Kidney epithelial cell (primary cell): ENCODE results near the gene SPATA22. TPM values are rescaled to one million over a fixed set of nuclear protein-coding genes. Genes with fewer than 3 reads are reported as not detected.

ENCODE experiments used
- DNase-seq: peaks from one replicate; pipeline ENCODE4 v3.0.0-alpha.2; 2010; ENCODE audit warnings: low read depth
- H3K27me3 ChIP-seq: 2 replicates; pipeline ENCODE4 v1.6.0; 2011; ENCODE audit warnings: low read length; ENCODE audit not compliant: control insufficient read depth, insufficient read depth
- H3K36me3 ChIP-seq: 2 replicates; pipeline ENCODE4 v1.5.1; 2011; ENCODE audit warnings: low read length; ENCODE audit not compliant: control insufficient read depth, insufficient read depth
- H3K4me3 ChIP-seq: 2 replicates; pipeline ENCODE4 v1.5.1; 2011; ENCODE audit warnings: low read depth, mild to moderate bottlenecking, control low read depth, low read length
- total RNA-seq: library from RNA; depleted of rRNA; stranded (reverse); fragments of >200 nt; gene quantifications from 2 replicates; pipeline ENCODE4 v1.2.3, GENCODE V29; 2015
- TF ChIP-seq, protein P1 (sequence below): IDR thresholded peaks from 2 replicates; pipeline ENCODE4 v1.5.1; 2011; ENCODE audit warnings: mild to moderate bottlenecking, moderate library complexity, low read length, control low read depth, inconsistent platforms; ENCODE audit not compliant: insufficient read depth, poor library complexity, severe bottlenecking

Gene SPATA22
- total RNA-seq, 1 donor from 2014 or later, result not detected

DNA sequence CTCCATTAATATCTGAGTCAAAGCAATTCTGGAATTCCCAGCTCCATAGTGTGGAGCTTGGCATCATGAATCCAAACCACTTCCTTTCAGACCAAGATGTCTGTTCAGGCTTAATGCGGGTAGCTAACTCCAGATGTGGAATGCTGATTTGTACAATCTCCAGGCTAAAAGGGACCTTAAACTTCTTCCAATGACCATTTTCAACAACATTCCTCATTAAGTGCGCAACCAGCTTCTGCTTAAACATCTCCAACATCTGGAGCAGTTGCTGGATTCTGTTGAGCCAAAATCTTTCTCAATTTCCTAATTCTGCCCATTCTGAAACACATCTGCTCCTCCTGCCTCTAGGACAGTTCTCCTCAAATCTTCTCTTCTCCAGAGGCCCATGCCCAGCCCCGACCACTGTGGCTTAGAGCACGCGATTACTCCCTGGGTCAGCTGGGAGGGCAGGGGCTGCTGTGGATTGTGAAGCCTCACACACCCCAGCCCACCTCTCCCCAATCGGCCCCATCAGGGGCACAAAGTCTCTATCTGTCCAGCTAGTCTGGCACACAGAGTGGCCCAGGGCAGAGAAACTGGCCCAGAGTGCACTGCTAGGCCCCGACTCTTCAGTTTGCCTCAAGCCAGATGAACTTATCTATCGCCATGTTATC lies 40.4 kb upstream of the SPATA22 start:
- H3K36me3 ChIP-seq, result no peaks in the 10 kb centered on the region
- no peak for DNase-seq

DNA sequence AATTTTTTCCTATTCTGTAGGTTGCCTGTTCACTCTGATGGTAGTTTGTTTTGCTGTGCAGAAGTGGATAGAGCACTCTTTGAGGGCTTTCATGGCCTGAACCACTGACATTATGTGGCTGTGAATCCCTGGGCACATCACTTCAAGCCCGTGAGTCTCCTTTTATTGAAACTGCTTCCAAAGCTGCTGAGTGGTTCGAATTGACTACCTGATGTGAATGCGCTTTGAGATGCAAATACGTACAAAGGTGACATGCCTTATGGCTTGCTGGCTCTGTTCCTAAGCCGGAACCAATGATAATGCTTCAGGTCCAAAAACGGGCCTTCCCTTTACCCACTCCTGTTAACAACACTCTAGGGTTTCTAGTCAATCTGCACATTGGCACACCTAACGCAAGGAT lies 38.5 kb upstream of the SPATA22 start:
- DNase-seq, result no peak
- no peaks in the 10 kb centered on the region for H3K27me3 ChIP-seq
- no peak overlapping the region for H3K4me3 ChIP-seq
- no peaks in the 10 kb centered on the region for H3K36me3 ChIP-seq
- TF ChIP-seq, protein P1, sequence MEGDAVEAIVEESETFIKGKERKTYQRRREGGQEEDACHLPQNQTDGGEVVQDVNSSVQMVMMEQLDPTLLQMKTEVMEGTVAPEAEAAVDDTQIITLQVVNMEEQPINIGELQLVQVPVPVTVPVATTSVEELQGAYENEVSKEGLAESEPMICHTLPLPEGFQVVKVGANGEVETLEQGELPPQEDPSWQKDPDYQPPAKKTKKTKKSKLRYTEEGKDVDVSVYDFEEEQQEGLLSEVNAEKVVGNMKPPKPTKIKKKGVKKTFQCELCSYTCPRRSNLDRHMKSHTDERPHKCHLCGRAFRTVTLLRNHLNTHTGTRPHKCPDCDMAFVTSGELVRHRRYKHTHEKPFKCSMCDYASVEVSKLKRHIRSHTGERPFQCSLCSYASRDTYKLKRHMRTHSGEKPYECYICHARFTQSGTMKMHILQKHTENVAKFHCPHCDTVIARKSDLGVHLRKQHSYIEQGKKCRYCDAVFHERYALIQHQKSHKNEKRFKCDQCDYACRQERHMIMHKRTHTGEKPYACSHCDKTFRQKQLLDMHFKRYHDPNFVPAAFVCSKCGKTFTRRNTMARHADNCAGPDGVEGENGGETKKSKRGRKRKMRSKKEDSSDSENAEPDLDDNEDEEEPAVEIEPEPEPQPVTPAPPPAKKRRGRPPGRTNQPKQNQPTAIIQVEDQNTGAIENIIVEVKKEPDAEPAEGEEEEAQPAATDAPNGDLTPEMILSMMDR, result no peak

More for the DNA sequence above, 40.4 kb upstream of the SPATA22 start:
- no peaks in the 10 kb centered on the region for H3K27me3 ChIP-seq
- H3K4me3 ChIP-seq, result no peak overlapping the region
- TF ChIP-seq, protein P1, result no peak

DNA sequence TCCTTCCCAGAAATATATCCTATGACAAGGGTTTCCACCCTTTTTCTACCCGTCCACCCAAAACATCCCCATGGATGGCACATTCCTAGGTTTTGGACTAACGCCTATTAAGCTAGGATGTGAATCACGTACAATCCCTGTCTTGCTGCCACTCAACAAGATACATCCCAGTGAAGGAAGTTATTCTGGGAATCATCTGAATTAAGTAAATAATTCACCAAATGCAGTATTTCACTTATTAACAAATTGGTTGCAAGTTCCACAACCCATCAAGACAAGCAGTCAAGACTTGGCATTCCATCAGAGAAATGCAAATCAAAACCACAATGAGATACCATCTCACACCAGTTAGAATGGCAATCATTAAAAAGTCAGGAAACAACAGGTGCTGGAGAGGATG lies 36.2 kb upstream of the SPATA22 start:
- H3K36me3 ChIP-seq, result no peaks in the 10 kb centered on the region
- DNase-seq, result no peak
- no peak overlapping the region for H3K4me3 ChIP-seq
- H3K27me3 ChIP-seq, result no peaks in the 10 kb centered on the region
- TF ChIP-seq, protein P1, result no peak

DNA sequence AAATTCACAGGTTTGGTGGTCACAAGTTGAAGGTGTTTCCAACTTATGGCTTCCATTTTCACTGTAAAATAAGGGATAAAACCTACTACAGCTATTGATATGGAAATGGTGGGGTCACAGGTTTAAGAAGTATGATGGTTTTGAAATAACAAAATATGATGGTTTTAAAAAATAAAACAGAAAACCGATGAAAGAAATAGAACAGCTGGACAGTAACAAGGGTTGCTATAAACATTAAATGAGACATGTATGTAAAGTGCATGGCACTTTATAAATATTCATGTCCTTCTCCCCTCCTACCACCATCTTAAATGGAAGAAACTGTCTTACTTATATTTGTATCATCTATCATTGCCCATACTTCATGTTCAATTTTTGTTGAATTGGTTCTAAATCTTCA lies 35.5 kb upstream of the SPATA22 start:
- Histone ChIP-seq H3K27me3 (no peaks in the 10 kb centered on the region), H3K36me3 (no peaks in the 10 kb centered on the region), H3K4me3 (no peak overlapping the region)
- no peak for DNase-seq
- TF ChIP-seq, protein P1, result no peak

DNA sequence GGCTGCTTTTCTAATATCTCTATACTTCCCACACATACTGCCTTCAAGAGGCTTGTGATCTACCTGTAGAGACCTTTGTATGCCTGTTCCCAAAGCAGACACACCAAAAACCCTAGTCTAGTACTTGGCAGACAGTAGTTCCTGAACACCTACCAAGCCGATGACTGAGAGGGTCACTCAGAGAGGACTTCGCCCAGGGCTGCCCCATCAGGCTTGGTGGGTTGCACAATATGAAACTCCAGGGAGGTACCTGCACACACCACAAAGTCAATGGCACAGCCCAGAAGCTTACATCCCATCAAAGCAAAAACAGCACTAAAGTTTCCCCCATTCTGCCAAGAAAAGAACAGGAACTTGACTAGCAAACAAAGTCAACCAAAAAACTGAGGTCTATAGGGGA lies 34.4 kb upstream of the SPATA22 start:
- H3K4me3 ChIP-seq, result no peak overlapping the region
- H3K36me3 ChIP-seq, result no peaks in the 10 kb centered on the region
- no peaks in the 10 kb centered on the region for H3K27me3 ChIP-seq
- TF ChIP-seq, protein P1, result no peak
- DNase-seq, result no peak

DNA sequence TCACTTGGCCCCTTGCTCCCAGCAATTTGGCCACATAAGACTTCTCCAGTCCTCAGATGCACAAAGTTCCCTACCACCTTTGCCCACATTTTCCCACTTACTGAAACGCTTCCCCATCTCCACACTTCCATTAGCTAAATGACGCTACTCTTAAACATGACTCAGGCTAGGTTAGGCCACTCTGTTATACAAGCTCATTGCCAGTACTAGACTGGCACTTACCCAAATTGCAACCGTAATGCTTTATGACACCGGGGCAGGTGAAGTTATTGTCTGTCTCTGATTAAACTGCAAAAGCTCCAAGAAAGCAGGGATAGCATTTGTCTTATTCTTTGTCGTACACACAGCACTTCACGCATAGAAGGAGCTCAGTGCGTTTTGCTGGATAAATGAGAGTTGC lies 33.4 kb upstream of the SPATA22 start:
- TF ChIP-seq, protein P1, result no peak
- Histone ChIP-seq H3K27me3 (no peaks in the 10 kb centered on the region), H3K4me3 (no peak overlapping the region), H3K36me3 (no peaks in the 10 kb centered on the region)
- DNase-seq, result no peak
